HAP-1 (cell line): ENCODE results near the gene TIGD1.
A peak's percentile ranks its signal among the peaks of the same experiment; 100 is the strongest.

Experiments
- DNase-seq, 2 experiments: peaks; one replicate each; pipeline ENCODE4 v3.0.0-alpha.2; 2016 to 2020; ENCODE audit warnings: low spot score in 2 of 2
- H3K27me3 ChIP-seq: fragments of 250-450 bp; sonication (Bioruptor Pico); 2 replicates; pipeline ENCODE4 v1.5.1; 2020; ENCODE audit warnings: low read depth, mild to moderate bottlenecking, moderate library complexity
- H3K36me3 ChIP-seq: fragments of 250-450 bp; sonication (Bioruptor Pico); replicated peaks from 2 replicates; pipeline ENCODE4 v1.5.1; 2020; ENCODE audit warnings: mild to moderate bottlenecking
- H3K4me1 ChIP-seq: fragments of 250-450 bp; sonication (Bioruptor Pico); 2 replicates; pipeline ENCODE4 v1.5.1; 2020; ENCODE audit warnings: mild to moderate bottlenecking
- H3K4me3 ChIP-seq: fragments of 250-450 bp; sonication (Bioruptor Pico); 2 replicates; pipeline ENCODE4 v1.5.1; 2020; ENCODE audit warnings: mild to moderate bottlenecking, moderate library complexity
- H3K9me3 ChIP-seq: fragments of 250-450 bp; sonication (Bioruptor Pico); 2 replicates; pipeline ENCODE4 v1.5.1; 2020; ENCODE audit warnings: mild to moderate bottlenecking, moderate library complexity
- in situ Hi-C: fragments of 300-500 bp; cut with MboI; formaldehyde crosslinking; loops from 3 replicates; pipeline ENCODE4 v1.14.3; 2020; ENCODE audit warnings: low sequenced_read_pairs, inconsistent platforms, mixed read lengths

TIGD1 gene

GRCh38 chr2:232551776-232552175 is 1.4 kb upstream of the TIGD1 start:
- Histone ChIP-seq H3K9me3 (peaks cover 3% of the 10 kb centered on the region; the same call in 1 of the 2 replicates), H3K36me3 (peaks cover 27% of the 10 kb centered on the region), H3K4me3 (peak overlapping the region; percentile 93), H3K4me1 (peaks cover 11% of the 10 kb centered on the region), H3K27me3 (no peaks in the 10 kb centered on the region)
- in situ Hi-C loops: no loop called here
- no peak for DNase-seq

- H3K4me1 ChIP-seq: peaks cover 11% of the 10 kb centered on the region
Measured at GRCh38 chr2:232551250-232551638, 887 bp upstream of the TIGD1 start.

GRCh38 chr2:232549655-232550353 is 553 bp downstream of the TIGD1 start:
- peaks cover 3% of the 10 kb centered on the region; the same call in 1 of the 2 replicates for H3K9me3 ChIP-seq
- in situ Hi-C loops: no loop called here
- H3K4me1 ChIP-seq: peaks cover 11% of the 10 kb centered on the region
- H3K36me3 ChIP-seq: peaks cover 28% of the 10 kb centered on the region
- no peak for DNase-seq
- peak overlapping the region; percentile 93 for H3K4me3 ChIP-seq
- no peaks in the 10 kb centered on the region for H3K27me3 ChIP-seq

More at GRCh38 chr2:232551250-232551638, 887 bp upstream of the TIGD1 start:
- no peaks in the 10 kb centered on the region for H3K27me3 ChIP-seq
- DNase-seq: no peak
- H3K9me3 ChIP-seq: peaks cover 3% of the 10 kb centered on the region; the same call in 1 of the 2 replicates
- H3K4me3 ChIP-seq: peak overlapping the region; percentile 93
- in situ Hi-C loops: no loop called here
- H3K36me3 ChIP-seq: peaks cover 30% of the 10 kb centered on the region

- DNase-seq: no peak
- peaks cover 11% of the 10 kb centered on the region for H3K4me1 ChIP-seq
- H3K36me3 ChIP-seq: peaks cover 25% of the 10 kb centered on the region
- H3K9me3 ChIP-seq: peaks cover 3% of the 10 kb centered on the region; the same call in 1 of the 2 replicates
- in situ Hi-C loops: no loop called here
- no peak overlapping the region for H3K4me3 ChIP-seq
- no peaks in the 10 kb centered on the region for H3K27me3 ChIP-seq
Measured at GRCh38 chr2:232547991-232548390, 2.4 kb downstream of the TIGD1 start.

GRCh38 chr2:232545511-232546375 is 4.6 kb downstream of the TIGD1 start:
- DNase-seq: no peak
- no peak overlapping the region for H3K4me3 ChIP-seq
- peaks cover 4% of the 10 kb centered on the region; the same call in 1 of the 2 replicates for H3K4me1 ChIP-seq
- no peaks in the 10 kb centered on the region for H3K27me3 ChIP-seq
- peaks cover 25% of the 10 kb centered on the region for H3K36me3 ChIP-seq
- H3K9me3 ChIP-seq: no peaks in the 10 kb centered on the region; the same call in 1 of the 2 replicates
- in situ Hi-C loops: no loop called here

- DNase-seq: no peak
- no peak overlapping the region for H3K4me3 ChIP-seq
- peaks cover 25% of the 10 kb centered on the region for H3K36me3 ChIP-seq
- peaks cover 1% of the 10 kb centered on the region; the same call in 1 of the 2 replicates for H3K4me1 ChIP-seq
- no peaks in the 10 kb centered on the region; the same call in 1 of the 2 replicates for H3K9me3 ChIP-seq
- in situ Hi-C loops: no loop called here
- H3K27me3 ChIP-seq: no peaks in the 10 kb centered on the region
Measured at GRCh38 chr2:232544674-232545073, 5.7 kb downstream of the TIGD1 start.

- no peak overlapping the region for H3K4me3 ChIP-seq
- H3K9me3 ChIP-seq: no peaks in the 10 kb centered on the region; the same call in 1 of the 2 replicates
- in situ Hi-C loops: no loop called here
- no peaks in the 10 kb centered on the region for H3K4me1 ChIP-seq
- H3K36me3 ChIP-seq: peaks cover 23% of the 10 kb centered on the region
- no peak for DNase-seq
- H3K27me3 ChIP-seq: no peaks in the 10 kb centered on the region
Measured at GRCh38 chr2:232543928-232544631, 6.3 kb downstream of the TIGD1 start.

GRCh38 chr2:232543491-232543890 is 6.9 kb downstream of the TIGD1 start:
- H3K4me3 ChIP-seq: no peak overlapping the region
- no peak for DNase-seq
- no peaks in the 10 kb centered on the region for H3K4me1 ChIP-seq
- no peaks in the 10 kb centered on the region for H3K27me3 ChIP-seq
- in situ Hi-C loops: no loop called here
- no peaks in the 10 kb centered on the region; the same call in 1 of the 2 replicates for H3K9me3 ChIP-seq
- peaks cover 23% of the 10 kb centered on the region for H3K36me3 ChIP-seq

GRCh38 chr2:232542715-232543467 is 7.5 kb downstream of the TIGD1 start:
- Histone ChIP-seq H3K27me3 (no peaks in the 10 kb centered on the region), H3K4me3 (no peak overlapping the region), H3K9me3 (no peaks in the 10 kb centered on the region; the same call in 1 of the 2 replicates), H3K4me1 (no peaks in the 10 kb centered on the region), H3K36me3 (peaks cover 18% of the 10 kb centered on the region)
- no peak for DNase-seq
- in situ Hi-C loops: no loop called here

GRCh38 chr2:232541961-232542714 is 8.2 kb downstream of the TIGD1 start:
- H3K9me3 ChIP-seq: no peaks in the 10 kb centered on the region
- no peak overlapping the region for H3K4me3 ChIP-seq
- peaks cover 11% of the 10 kb centered on the region for H3K36me3 ChIP-seq
- in situ Hi-C loops: no loop called here
- H3K4me1 ChIP-seq: no peaks in the 10 kb centered on the region
- no peaks in the 10 kb centered on the region for H3K27me3 ChIP-seq
- no peak for DNase-seq

- Histone ChIP-seq H3K4me1 (no peaks in the 10 kb centered on the region), H3K9me3 (no peaks in the 10 kb centered on the region), H3K27me3 (no peaks in the 10 kb centered on the region), H3K36me3 (peaks cover 3% of the 10 kb centered on the region; the same call in 1 of the 2 replicates), H3K4me3 (no peak overlapping the region)
- no peak for DNase-seq
- in situ Hi-C loops: no loop called here
Measured at GRCh38 chr2:232541195-232541960, 9.0 kb downstream of the TIGD1 start.
